Stomach (tissue), 9 donors: ENCODE results near the gene NMRK2. TPM values are rescaled to one million over a fixed set of nuclear protein-coding genes. Genes with fewer than 3 reads are reported as not detected.
"Not testable (repeated sequence)": the region's sequence is repeated elsewhere in the genome, so short reads cannot be mapped to it uniquely, and the experiment has no call there.

Source experiments
- DNase-seq, 2 donors: peaks; one replicate each; pipeline versions ENCODE4 v3.0.0 to v3.0.0-alpha.2; 2013 to 2019
- H3K27ac ChIP-seq, 5 donors: fragments of 200-600 bp in 4 of 5; sonication (generic) in 4 of 5; one replicate each; pipeline ENCODE4 v1.5.1; 2013 to 2019; ENCODE audit warnings: mild to moderate bottlenecking in 1 of 5, moderate library complexity in 1 of 5
- H3K27me3 ChIP-seq, 3 donors: fragments of 200-600 bp; sonication (generic); one replicate each; pipeline ENCODE4 v1.5.1; 2017 to 2019; ENCODE audit warnings: mixed run types in 1 of 3
- H3K36me3 ChIP-seq, 4 donors: fragments of 200-600 bp; sonication (generic); 1 replicate in 3 of 4; 2 replicates in 1 of 4; pipeline ENCODE4 v1.5.1; 2016 to 2019
- H3K4me1 ChIP-seq, 4 donors: fragments of 200-600 bp; sonication (generic); one replicate each; pipeline ENCODE4 v1.5.1; 2016 to 2019
- H3K4me3 ChIP-seq, 4 donors: fragments of 200-600 bp; sonication (generic) in 3 of 4; one replicate each; pipeline ENCODE4 v1.5.1; 2016 to 2019; ENCODE audit warnings: mild to moderate bottlenecking in 1 of 4
- H3K9me3 ChIP-seq, 4 donors: fragments of 200-600 bp; sonication (generic); one replicate each; pipeline ENCODE4 v1.5.1; 2016 to 2019
- EP300 ChIP-seq: sonication (generic); formaldehyde crosslinking; IDR thresholded peaks from one replicate; pipeline ENCODE4 v1.6.1; 2017; ENCODE audit warnings: antibody characterized with exemption
- POLR2A ChIP-seq, 4 donors: fragments of 450-650 bp; IDR thresholded peaks; one replicate each; pipeline ENCODE4 v1.6.1; 2016; ENCODE audit warnings: antibody characterized with exemption in 4 of 4, control low read depth in 2 of 4, mild to moderate bottlenecking in 1 of 4, moderate library complexity in 1 of 4
- POLR2AphosphoS5 ChIP-seq, 3 donors: sonication (generic); formaldehyde crosslinking; IDR thresholded peaks; one replicate each; pipeline ENCODE4 v1.6.1; 2016; ENCODE audit warnings: antibody characterized with exemption in 3 of 3
- WGBS, 5 donors: extraction: QIAGEN DNeasy Blood & Tissue Kit in 3 of 5; methylation state at CpG; one replicate each; pipeline versions ENCODE4 v1.1.5 to v1.1.7; 2013 to 2018; 5-methylcytosine and 5-hydroxymethylcytosine counted together
- intact Hi-C: fragments of 100-400 bp; cut with DNase I; formaldehyde crosslinking; loops from one replicate; pipeline ENCODE4 v1.15.1; 2023; ENCODE audit warnings: low total_unique reads
- polyA plus RNA-seq, 3 donors: library from polyadenylated mRNA; stranded (reverse); fragments of 200-250 nt; gene quantifications; one replicate each; pipeline ENCODE4 v1.2.3, GENCODE V29; 2013
- total RNA-seq, 5 donors: library from RNA; depleted of rRNA; stranded (reverse); fragments of >200 nt; gene quantifications; one replicate each; pipeline versions ENCODE4 v1.1.0 to v1.2.3, GENCODE V29; 2014 to 2016
- TF ChIP-seq, protein P1 (sequence below), 7 experiments: fragments of 450-650 bp in 4 of 7; fragments of 200-600 bp in 3 of 7; sonication (generic) in 3 of 7; IDR thresholded peaks; one replicate each; pipeline ENCODE4 v1.5.1; 2016 to 2019; ENCODE audit warnings: antibody characterized with exemption in 7 of 7, control low read depth in 2 of 7, mild to moderate bottlenecking in 1 of 7
- donor health status: healthy with polysubstance abuse.
- donor health status: Bipolar disorder and iron deficiency.
- donor health status: healthy.

Gene NMRK2
- total and polyA plus RNA-seq, 8 donors: 0.55 to 4.3 (median 1.5) TPM; not detected in 4

DNA sequence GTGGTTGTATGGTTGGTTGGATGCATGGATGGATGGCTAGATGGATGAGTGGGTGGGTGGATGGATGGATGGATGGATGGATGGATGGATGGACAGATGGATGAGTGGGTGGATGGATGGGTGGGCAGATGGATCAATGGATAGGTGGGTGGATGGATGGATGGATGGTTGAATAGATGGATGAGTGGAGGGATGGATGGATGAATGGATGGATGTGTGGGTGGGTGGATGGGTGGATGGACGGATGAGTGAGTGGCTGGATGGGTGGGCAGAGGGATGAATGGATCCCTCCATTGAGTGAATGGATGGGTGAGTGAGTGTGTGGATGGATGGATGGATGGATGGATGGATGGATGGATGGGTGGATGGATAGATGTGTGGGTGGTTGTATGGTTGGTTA is 9.0 kb upstream of the NMRK2 start:
- Histone ChIP-seq H3K4me1 (no peaks in the 10 kb centered on the region), H3K9me3 (peaks cover 14 to 25% (median 23%) of the 10 kb centered on the region in 4 donors), H3K27me3 (no peaks in the 10 kb centered on the region), H3K4me3 (no peak overlapping the region), H3K36me3 (no peaks in the 10 kb centered on the region), H3K27ac (no peak overlapping the region)
- DNase-seq: no peak
- TF ChIP-seq, protein P1, sequence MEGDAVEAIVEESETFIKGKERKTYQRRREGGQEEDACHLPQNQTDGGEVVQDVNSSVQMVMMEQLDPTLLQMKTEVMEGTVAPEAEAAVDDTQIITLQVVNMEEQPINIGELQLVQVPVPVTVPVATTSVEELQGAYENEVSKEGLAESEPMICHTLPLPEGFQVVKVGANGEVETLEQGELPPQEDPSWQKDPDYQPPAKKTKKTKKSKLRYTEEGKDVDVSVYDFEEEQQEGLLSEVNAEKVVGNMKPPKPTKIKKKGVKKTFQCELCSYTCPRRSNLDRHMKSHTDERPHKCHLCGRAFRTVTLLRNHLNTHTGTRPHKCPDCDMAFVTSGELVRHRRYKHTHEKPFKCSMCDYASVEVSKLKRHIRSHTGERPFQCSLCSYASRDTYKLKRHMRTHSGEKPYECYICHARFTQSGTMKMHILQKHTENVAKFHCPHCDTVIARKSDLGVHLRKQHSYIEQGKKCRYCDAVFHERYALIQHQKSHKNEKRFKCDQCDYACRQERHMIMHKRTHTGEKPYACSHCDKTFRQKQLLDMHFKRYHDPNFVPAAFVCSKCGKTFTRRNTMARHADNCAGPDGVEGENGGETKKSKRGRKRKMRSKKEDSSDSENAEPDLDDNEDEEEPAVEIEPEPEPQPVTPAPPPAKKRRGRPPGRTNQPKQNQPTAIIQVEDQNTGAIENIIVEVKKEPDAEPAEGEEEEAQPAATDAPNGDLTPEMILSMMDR (IDR thresholded peaks at IDR 0.05): no peak
- TF ChIP-seq EP300: no peak
- no peak for TF ChIP-seq POLR2AphosphoS5 (IDR thresholded peaks at IDR 0.05)
- no peak for TF ChIP-seq POLR2A (IDR thresholded peaks at IDR 0.05)
- 67 to 88% (median 76%) methylated on average over 1 of the region's 1 CpG for WGBS, 5 donors
- intact Hi-C loops: no loop called here

DNA sequence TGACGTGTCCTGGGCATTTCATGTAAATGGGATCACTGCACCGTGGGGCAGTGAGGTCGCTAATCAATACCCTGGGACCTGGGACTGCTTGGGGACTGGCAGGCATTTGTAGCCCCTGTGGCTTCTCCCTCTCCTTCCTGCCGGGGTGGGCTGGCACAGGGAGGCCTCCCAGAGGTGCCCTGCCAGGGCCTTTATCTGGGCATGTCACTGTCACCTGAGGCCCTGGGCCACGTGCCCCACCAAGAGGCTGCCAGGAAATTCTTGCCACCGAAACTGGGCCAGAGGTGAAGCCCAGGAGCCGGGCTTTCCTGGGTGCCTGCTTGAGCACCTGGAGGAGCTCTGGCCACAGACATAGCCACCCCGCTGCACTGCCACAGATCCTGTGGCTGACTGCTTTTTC is 1.8 kb upstream of the NMRK2 start:
- Histone ChIP-seq H3K4me3 (no peak overlapping the region), H3K9me3 (no peaks in the 10 kb centered on the region), H3K27me3 (peaks cover 7 to 47% (median 21%) of the 10 kb centered on the region in 3 donors), H3K4me1 (peaks cover 9 to 12% (median 11%) of the 10 kb centered on the region in 4 donors), H3K36me3 (no peaks in the 10 kb centered on the region), H3K27ac (no peak overlapping the region)
- intact Hi-C loops: no loop called here
- TF ChIP-seq EP300: no peak
- TF ChIP-seq, protein P1 (IDR thresholded peaks at IDR 0.05): no peak
- TF ChIP-seq POLR2AphosphoS5 (IDR thresholded peaks at IDR 0.05): no peak
- TF ChIP-seq POLR2A (IDR thresholded peaks at IDR 0.05): no peak
- peak; percentile 31 to 79 for DNase-seq
- 37 to 49% (median 44%) methylated on average over 7 to 8 of the region's 8 CpGs for WGBS, 5 donors

DNA sequence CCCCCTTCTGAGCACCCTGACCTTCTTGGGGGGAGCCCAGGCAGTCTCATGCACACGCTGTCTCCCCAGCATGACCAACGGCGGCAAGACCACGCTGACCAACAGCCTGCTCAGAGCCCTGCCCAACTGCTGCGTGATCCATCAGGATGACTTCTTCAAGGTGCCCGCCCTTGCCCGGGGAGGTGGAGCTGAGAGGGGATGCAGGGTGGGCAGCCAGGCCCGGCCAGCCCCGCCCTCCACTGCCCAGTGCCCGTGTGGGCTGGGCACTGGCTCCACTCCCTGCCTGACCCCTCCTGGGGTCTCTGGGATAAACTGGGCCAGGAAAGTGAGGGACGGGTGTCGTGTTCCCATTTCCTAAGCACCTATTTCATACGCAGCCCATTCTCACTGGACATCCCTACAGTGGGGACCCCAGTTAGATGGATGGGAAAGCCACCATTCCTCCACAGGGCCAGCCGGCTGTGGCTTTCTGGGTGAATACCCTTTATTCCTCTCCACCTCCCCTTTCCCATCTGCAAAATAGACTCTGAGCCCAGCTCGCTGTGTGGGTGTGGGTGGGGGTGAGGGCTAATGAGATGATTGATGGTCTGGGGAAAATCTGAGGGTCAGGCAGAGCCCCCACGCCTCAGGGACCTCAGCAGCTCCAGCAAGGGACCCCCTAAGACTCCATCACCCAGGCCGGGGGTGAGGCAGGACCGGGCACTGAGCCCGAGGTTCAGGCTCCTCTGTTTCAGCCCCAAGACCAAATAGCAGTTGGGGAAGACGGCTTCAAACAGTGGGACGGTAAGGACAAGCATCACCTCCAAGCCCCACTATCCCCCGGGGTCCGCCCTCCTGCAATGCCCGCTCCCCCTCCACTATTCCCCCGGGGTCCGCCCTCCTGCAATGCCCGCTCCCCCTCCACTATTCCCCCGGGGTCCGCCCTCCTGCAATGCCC is 3.9 kb downstream of the NMRK2 start:
- 73 to 82% (median 79%) methylated on average over 19 to 27 of the region's 29 CpGs for WGBS, 5 donors
- Histone ChIP-seq H3K4me3 (no peak overlapping the region), H3K36me3 (no peaks in the 10 kb centered on the region), H3K27me3 (peaks cover 7 to 51% (median 21%) of the 10 kb centered on the region in 3 donors), H3K27ac (no peak overlapping the region), H3K9me3 (no peaks in the 10 kb centered on the region), H3K4me1 (peaks cover 9 to 12% (median 11%) of the 10 kb centered on the region in 4 donors)
- no peak for TF ChIP-seq POLR2AphosphoS5 (IDR thresholded peaks at IDR 0.05)
- no peak for TF ChIP-seq POLR2A (IDR thresholded peaks at IDR 0.05)
- no peak for TF ChIP-seq EP300
- TF ChIP-seq, protein P1 (IDR thresholded peaks at IDR 0.05): no peak
- no peak for DNase-seq
- intact Hi-C loops: no loop called here

DNA sequence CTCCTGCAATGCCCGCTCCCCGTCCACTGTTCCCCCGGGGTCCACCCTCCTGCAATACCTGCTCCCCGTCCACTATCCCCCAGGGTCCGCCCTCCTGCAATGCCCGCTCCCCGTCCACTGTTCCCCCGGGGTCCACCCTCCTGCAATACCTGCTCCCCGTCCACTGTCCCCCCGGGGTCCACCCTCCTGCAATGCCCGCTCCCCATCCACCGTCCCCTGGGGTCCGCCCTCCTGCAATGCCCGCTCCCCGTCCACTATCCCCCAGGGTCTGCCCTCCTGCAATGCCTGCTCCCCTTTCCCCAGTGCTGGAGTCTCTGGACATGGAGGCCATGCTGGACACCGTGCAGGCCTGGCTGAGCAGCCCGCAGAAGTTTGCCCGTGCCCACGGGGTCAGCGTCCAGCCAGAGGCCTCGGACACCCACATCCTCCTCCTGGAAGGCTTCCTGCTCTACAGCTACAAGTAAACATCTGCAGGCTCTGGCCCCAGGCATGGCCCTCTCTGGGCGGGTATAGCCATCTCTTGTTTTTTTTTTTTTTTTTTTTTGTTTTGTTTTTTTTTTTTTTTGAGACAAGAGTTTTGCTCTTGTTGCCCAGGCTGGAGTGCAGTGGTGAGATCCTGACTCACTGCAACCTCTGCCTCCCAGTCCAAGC is 5.6 kb downstream of the NMRK2 start:
- H3K36me3 ChIP-seq, H3K9me3 ChIP-seq, H3K4me1 ChIP-seq, DNase-seq, H3K4me3 ChIP-seq, intact Hi-C loops, H3K27ac ChIP-seq: not testable (repeated sequence)
- 87 to 93% (median 90%) methylated on average over 17 to 22 of the region's 22 CpGs for WGBS, 5 donors
- H3K27me3 ChIP-seq: peaks cover 2 to 35% (median 13%) of the 10 kb centered on the region in 3 donors
